ENCODE measurements around the gene ARHGEF25. TPM values are rescaled to one million over a fixed set of nuclear protein-coding genes. Genes with fewer than 3 reads are reported as not detected.

ARHGEF25 gene
- total and polyA plus RNA-seq, 2 of the 13 experiments (the other 11 are each of a cell fraction or from before 2014, with no cell fraction given): 11.5 to 12.5 TPM

DNA sequence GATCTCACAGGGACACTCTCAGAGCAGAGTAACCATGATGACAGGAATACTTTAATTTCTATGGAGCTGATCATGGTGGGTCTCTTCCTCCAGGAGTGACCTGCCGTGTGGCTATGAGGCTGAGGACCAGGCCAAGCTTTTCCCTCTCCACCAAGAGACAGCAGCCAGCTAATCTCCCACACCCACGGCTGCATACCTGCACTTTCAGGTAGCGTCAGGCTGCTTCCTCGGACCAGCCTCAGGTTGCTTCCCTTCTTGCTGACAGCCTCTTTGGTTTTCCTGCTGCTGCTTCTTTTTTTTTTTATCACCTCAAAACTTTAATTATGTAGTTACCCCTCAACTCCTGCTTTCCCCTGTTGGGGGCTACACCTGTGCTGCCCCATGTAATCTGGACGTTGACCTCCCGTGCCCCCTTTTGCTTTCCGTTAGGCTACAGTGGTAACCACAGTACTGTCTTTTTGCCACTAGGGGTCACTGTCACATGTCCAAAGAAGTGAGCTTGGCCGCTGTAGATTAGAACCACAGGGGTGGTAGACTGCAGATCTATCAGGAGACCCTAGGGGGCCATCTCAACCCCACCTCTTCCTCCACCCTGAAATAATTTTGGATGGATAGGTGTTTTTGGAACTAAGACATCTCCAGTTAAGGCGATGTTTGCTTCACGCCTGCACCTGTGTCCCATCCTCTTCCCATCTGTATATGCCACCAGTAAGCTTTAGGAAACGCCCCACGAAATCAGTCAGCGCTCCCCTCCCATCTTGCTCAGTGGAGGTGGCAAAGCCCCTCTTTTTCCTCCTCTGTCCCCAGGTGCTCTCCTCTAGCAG, 28.0 kb upstream of the ARHGEF25 start (continued):
- TF ChIP-seq, protein P1, sequence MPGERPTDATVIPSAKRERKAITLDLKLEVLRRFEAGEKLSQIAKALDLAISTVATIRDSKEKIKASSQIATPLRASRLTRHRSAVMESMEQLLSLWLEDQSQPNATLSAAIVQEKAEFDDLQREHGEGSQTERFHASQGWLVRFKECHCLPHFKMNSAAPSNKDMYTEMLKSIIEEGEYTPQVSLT (CRISPR knock-in tag; IDR thresholded peaks at IDR 0.05; ENCODE audit: borderline replicate concordance, low read depth): no peak
- TF ChIP-seq ZNF446 (CRISPR knock-in tag; IDR thresholded peaks at IDR 0.05): no peak
- TF ChIP-seq, protein P2, sequence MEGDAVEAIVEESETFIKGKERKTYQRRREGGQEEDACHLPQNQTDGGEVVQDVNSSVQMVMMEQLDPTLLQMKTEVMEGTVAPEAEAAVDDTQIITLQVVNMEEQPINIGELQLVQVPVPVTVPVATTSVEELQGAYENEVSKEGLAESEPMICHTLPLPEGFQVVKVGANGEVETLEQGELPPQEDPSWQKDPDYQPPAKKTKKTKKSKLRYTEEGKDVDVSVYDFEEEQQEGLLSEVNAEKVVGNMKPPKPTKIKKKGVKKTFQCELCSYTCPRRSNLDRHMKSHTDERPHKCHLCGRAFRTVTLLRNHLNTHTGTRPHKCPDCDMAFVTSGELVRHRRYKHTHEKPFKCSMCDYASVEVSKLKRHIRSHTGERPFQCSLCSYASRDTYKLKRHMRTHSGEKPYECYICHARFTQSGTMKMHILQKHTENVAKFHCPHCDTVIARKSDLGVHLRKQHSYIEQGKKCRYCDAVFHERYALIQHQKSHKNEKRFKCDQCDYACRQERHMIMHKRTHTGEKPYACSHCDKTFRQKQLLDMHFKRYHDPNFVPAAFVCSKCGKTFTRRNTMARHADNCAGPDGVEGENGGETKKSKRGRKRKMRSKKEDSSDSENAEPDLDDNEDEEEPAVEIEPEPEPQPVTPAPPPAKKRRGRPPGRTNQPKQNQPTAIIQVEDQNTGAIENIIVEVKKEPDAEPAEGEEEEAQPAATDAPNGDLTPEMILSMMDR (CRISPR knock-in tag; IDR thresholded peaks at IDR 0.05): peak; percentile 93
- TF ChIP-seq AGO2 (optimal IDR thresholded peaks at IDR 0.05; ENCODE audit: low read depth, low read length): no peak
- no peak for TF ChIP-seq ZKSCAN5 (CRISPR knock-in tag; IDR thresholded peaks at IDR 0.05)
- no peak for TF ChIP-seq ZNF234 (CRISPR knock-in tag; conservative IDR thresholded peaks at IDR 0.05)
- no peak for TF ChIP-seq DNMT3B (CRISPR knock-in tag; conservative IDR thresholded peaks at IDR 0.05)
- no peak for TF ChIP-seq ZBTB3 (CRISPR knock-in tag; IDR thresholded peaks at IDR 0.05; ENCODE audit: borderline replicate concordance, low read depth)
- TF ChIP-seq, protein P3, sequence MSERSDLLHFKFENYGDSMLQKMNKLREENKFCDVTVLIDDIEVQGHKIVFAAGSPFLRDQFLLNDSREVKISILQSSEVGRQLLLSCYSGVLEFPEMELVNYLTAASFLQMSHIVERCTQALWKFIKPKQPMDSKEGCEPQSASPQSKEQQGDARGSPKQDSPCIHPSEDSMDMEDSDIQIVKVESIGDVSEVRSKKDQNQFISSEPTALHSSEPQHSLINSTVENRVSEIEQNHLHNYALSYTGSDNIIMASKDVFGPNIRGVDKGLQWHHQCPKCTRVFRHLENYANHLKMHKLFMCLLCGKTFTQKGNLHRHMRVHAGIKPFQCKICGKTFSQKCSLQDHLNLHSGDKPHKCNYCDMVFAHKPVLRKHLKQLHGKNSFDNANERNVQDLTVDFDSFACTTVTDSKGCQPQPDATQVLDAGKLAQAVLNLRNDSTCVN (CRISPR knock-in tag; IDR thresholded peaks at IDR 0.05; ENCODE audit: borderline replicate concordance): no peak
- TF ChIP-seq TP53 (CRISPR knock-in tag; conservative IDR thresholded peaks at IDR 0.05): no peak
- peak; percentile 92 for TF ChIP-seq SMC3 (IDR thresholded peaks at IDR 0.05; ENCODE audit: low read length)
- TF ChIP-seq, protein P4, sequence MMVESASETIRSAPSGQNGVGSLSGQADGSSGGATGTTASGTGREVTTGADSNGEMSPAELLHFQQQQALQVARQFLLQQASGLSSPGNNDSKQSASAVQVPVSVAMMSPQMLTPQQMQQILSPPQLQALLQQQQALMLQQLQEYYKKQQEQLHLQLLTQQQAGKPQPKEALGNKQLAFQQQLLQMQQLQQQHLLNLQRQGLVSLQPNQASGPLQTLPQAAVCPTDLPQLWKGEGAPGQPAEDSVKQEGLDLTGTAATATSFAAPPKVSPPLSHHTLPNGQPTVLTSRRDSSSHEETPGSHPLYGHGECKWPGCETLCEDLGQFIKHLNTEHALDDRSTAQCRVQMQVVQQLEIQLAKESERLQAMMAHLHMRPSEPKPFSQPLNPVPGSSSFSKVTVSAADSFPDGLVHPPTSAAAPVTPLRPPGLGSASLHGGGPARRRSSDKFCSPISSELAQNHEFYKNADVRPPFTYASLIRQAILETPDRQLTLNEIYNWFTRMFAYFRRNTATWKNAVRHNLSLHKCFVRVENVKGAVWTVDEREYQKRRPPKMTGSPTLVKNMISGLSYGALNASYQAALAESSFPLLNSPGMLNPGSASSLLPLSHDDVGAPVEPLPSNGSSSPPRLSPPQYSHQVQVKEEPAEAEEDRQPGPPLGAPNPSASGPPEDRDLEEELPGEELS (CRISPR knock-in tag; IDR thresholded peaks at IDR 0.05): 0 out of 2 replicates have a peak, but pooled peaks have one; percentile 24
- TF ChIP-seq POLR2G (IDR thresholded peaks at IDR 0.05; ENCODE audit: low read depth, low read length): peak; percentile 8; the same call in 1 of the 2 replicates
- TF ChIP-seq U2AF2 (IDR thresholded peaks at IDR 0.05; ENCODE audit: low read depth, low read length): no peak
- no peak for TF ChIP-seq PHF8 (CRISPR knock-in tag; IDR thresholded peaks at IDR 0.05)
- TF ChIP-seq, protein P5, sequence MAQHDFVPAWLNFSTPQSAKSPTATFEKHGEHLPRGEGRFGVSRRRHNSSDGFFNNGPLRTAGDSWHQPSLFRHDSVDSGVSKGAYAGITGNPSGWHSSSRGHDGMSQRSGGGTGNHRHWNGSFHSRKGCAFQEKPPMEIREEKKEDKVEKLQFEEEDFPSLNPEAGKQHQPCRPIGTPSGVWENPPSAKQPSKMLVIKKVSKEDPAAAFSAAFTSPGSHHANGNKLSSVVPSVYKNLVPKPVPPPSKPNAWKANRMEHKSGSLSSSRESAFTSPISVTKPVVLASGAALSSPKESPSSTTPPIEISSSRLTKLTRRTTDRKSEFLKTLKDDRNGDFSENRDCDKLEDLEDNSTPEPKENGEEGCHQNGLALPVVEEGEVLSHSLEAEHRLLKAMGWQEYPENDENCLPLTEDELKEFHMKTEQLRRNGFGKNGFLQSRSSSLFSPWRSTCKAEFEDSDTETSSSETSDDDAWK (CRISPR knock-in tag; IDR thresholded peaks at IDR 0.05): no peak
- no peak for TF ChIP-seq ZNF138 (CRISPR knock-in tag; IDR thresholded peaks at IDR 0.05; ENCODE audit: low read depth)
- no peak for TF ChIP-seq ZNF570 (CRISPR knock-in tag; IDR thresholded peaks at IDR 0.05; ENCODE audit: borderline replicate concordance)
- TF ChIP-seq, protein P6, sequence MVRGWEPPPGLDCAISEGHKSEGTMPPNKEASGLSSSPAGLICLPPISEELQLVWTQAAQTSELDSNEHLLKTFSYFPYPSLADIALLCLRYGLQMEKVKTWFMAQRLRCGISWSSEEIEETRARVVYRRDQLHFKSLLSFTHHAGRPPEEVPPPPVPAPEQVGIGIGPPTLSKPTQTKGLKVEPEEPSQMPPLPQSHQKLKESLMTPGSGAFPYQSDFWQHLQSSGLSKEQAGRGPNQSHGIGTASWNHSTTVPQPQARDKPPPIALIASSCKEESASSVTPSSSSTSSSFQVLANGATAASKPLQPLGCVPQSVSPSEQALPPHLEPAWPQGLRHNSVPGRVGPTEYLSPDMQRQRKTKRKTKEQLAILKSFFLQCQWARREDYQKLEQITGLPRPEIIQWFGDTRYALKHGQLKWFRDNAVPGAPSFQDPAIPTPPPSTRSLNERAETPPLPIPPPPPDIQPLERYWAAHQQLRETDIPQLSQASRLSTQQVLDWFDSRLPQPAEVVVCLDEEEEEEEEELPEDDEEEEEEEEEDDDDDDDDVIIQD (CRISPR knock-in tag; IDR thresholded peaks at IDR 0.05; ENCODE audit: low read depth): no peak
- TF ChIP-seq HNRNPLL (IDR thresholded peaks at IDR 0.05; ENCODE audit: low read depth, low read length, poor library complexity, severe bottlenecking): no peak
- TF ChIP-seq PLRG1 (conservative IDR thresholded peaks at IDR 0.05): no peak
